ENCODE results near the gene TRPM1.

DNA sequence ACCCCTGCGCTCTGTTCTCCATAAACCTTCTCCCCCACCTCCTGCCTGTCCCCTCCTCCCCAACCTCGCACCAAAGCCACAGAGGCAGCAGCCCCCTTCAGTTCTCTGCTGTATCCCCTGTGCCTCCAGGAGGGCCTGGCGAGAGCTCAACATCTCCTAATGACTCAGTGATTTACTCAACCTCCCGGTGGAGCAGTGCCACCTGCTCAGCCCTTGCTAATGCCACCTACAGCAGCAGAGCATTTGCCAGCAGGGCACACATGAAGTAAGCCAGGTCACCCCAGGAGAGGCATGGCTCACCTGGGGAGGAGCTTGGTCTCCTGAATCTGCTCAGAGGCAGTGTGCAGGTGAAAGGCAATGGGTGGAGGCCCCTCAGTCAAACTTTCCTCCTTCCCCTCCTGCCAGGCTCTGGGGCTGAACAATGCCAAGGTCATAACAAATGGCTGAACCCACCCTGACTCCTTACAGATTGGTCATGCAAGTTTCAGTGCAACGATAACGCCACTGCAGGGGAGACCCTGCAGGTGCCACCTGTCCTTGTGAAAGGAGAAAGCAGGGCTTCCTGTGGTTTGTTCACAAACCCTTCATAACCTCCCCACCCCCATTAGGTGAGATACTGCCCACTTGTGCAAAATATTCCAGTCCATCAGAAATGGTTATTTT is 19.8 kb downstream of the TRPM1 start:
- TF ChIP-seq, protein P1, sequence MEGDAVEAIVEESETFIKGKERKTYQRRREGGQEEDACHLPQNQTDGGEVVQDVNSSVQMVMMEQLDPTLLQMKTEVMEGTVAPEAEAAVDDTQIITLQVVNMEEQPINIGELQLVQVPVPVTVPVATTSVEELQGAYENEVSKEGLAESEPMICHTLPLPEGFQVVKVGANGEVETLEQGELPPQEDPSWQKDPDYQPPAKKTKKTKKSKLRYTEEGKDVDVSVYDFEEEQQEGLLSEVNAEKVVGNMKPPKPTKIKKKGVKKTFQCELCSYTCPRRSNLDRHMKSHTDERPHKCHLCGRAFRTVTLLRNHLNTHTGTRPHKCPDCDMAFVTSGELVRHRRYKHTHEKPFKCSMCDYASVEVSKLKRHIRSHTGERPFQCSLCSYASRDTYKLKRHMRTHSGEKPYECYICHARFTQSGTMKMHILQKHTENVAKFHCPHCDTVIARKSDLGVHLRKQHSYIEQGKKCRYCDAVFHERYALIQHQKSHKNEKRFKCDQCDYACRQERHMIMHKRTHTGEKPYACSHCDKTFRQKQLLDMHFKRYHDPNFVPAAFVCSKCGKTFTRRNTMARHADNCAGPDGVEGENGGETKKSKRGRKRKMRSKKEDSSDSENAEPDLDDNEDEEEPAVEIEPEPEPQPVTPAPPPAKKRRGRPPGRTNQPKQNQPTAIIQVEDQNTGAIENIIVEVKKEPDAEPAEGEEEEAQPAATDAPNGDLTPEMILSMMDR (IDR thresholded peaks at IDR 0.05; ENCODE audit: insufficient read depth, low read depth, low read length) = no peak
- no peak for TF ChIP-seq EZH2 (IDR thresholded peaks at IDR 0.05; ENCODE audit: insufficient read depth, low read length)

All from astrocyte (in vitro differentiated cells and primary cell).